ENCODE data around the gene AUTS2.

AUTS2 gene

GRCh38 chr7:69962186-69963065 is 364.2 kb downstream of the AUTS2 start:
- WGBS (ENCODE audit: insufficient coverage, insufficient read length), result no CpG with 5 or more reads among the region's 6 CpGs
- DNase-seq (ENCODE audit: low read depth, low spot score), result no peak
- Histone ChIP-seq H3K4me1 (ENCODE audit: control insufficient read depth, insufficient read depth, low read length) (peaks cover 3% of the 10 kb centered on the region), H3K9me3 (ENCODE audit: control insufficient read depth, insufficient read depth, low read length) (no peaks in the 10 kb centered on the region), H3K4me3 (ENCODE audit: low read length) (no peak overlapping the region), H3K27me3 (ENCODE audit: control insufficient read depth, insufficient read depth, low read length) (no peaks in the 10 kb centered on the region), H3K27ac (ENCODE audit: low read length) (no peak overlapping the region), H3K36me3 (ENCODE audit: control insufficient read depth, insufficient read depth, low read length) (no peaks in the 10 kb centered on the region)

DNA sequence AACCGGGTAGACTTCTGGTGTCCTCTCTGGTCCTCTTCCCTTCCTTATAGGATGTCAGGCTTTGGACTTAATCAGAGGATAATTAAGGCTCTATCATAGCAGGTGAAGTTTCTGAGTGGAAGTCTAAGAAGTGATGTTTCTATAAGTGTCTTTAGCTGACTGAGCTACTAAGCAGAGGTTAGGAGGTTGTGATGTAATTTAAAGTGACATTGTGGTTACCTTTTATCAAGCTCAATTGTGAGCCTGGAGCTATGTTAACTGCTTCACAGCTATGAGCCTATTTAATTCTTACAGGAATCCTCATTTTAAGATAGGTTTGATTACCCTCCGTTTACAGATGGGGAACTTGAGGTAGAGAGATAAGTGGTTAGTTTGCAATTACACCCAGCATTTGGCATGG is 365.1 kb downstream of the AUTS2 start:
- no CpG with 5 or more reads among the region's 2 CpGs for WGBS (ENCODE audit: insufficient coverage, insufficient read length)
- Histone ChIP-seq H3K27me3 (ENCODE audit: control insufficient read depth, insufficient read depth, low read length) (no peaks in the 10 kb centered on the region), H3K27ac (ENCODE audit: low read length) (no peak overlapping the region), H3K9me3 (ENCODE audit: control insufficient read depth, insufficient read depth, low read length) (no peaks in the 10 kb centered on the region), H3K4me3 (ENCODE audit: low read length) (no peak overlapping the region), H3K4me1 (ENCODE audit: control insufficient read depth, insufficient read depth, low read length) (peaks cover 3% of the 10 kb centered on the region), H3K36me3 (ENCODE audit: control insufficient read depth, insufficient read depth, low read length) (no peaks in the 10 kb centered on the region)
- DNase-seq (ENCODE audit: low read depth, low spot score), result no peak

GRCh38 chr7:69966766-69967591 is 368.7 kb downstream of the AUTS2 start:
- no peak for DNase-seq (ENCODE audit: low read depth, low spot score)
- H3K36me3 ChIP-seq (ENCODE audit: control insufficient read depth, insufficient read depth, low read length), result no peaks in the 10 kb centered on the region
- no peak overlapping the region for H3K4me3 ChIP-seq (ENCODE audit: low read length)
- no peak overlapping the region for H3K27ac ChIP-seq (ENCODE audit: low read length)
- H3K4me1 ChIP-seq (ENCODE audit: control insufficient read depth, insufficient read depth, low read length), result peaks cover 3% of the 10 kb centered on the region
- no peaks in the 10 kb centered on the region for H3K27me3 ChIP-seq (ENCODE audit: control insufficient read depth, insufficient read depth, low read length)
- WGBS (ENCODE audit: insufficient coverage, insufficient read length), result no CpG with 5 or more reads among the region's 8 CpGs
- H3K9me3 ChIP-seq (ENCODE audit: control insufficient read depth, insufficient read depth, low read length), result no peaks in the 10 kb centered on the region

DNA sequence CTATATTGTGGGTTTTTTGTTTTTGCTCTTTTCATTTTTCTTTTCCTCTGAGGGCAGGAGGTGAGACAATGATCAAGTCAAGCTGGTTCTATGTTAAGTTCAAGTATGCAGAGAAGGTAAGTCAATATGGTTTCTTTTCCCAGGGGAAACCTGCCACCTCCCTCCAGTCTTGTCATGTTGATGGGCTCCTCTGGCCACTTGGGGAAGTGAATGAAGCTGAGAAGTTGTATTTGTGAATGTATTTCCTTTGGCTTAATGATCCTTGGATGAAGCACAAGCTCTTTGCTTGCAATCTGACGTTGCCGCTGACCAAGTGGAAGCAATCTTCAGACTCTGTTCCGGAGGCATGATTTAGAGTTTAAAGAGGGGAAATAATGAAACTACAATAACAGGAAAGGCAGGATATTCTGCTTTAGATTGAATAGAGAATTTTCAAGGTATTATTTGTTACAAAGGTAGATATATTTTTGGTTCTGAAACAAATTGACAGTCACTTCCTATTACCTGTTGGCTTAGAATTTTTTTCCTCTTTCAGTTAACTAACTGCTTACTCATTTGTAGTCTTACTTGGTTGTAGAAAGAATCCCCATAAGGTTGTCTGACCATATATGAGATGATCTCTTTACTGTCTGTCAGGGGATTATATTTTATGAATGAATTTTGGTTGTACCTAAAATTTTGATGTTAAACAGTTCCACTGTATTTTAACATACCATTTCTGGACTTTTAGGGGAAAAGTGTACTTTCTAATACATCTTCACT is 369.6 kb downstream of the AUTS2 start:
- no peak for DNase-seq (ENCODE audit: low read depth, low spot score)
- Histone ChIP-seq H3K36me3 (ENCODE audit: control insufficient read depth, insufficient read depth, low read length) (no peaks in the 10 kb centered on the region), H3K27ac (ENCODE audit: low read length) (no peak overlapping the region), H3K27me3 (ENCODE audit: control insufficient read depth, insufficient read depth, low read length) (no peaks in the 10 kb centered on the region), H3K4me1 (ENCODE audit: control insufficient read depth, insufficient read depth, low read length) (peaks cover 3% of the 10 kb centered on the region), H3K4me3 (ENCODE audit: low read length) (no peak overlapping the region), H3K9me3 (ENCODE audit: control insufficient read depth, insufficient read depth, low read length) (no peaks in the 10 kb centered on the region)
- WGBS (ENCODE audit: insufficient coverage, insufficient read length), result no CpG with 5 or more reads among the region's 3 CpGs

DNA sequence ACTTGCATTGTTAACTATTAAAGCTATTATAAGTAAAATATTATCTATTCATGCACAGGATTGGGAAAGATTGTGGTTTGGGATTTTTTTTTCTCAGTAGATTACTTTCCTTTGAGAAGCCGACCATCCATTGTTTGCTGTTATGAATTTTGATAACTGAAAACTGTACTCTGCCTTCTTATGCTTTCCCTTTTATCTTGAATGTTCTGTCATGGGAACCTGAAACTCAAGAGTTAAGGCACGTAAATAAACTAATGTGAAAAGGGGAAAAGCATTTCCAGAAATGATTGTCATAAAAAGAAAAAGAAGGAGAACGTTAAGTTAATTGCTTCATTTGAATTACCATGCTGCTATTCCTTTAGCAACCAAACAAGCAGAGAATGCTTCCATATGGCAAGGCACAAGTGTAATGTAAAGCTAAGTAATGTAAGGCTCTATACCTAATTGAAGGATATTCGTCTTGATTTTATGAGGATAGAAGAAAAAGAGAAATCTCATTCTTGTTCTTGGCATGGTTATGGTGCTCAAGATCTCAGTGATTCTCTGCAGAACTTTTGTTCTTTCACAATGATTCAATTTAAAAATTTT is 370.8 kb downstream of the AUTS2 start:
- no peak overlapping the region for H3K4me3 ChIP-seq (ENCODE audit: low read length)
- H3K9me3 ChIP-seq (ENCODE audit: control insufficient read depth, insufficient read depth, low read length), result no peaks in the 10 kb centered on the region
- H3K4me1 ChIP-seq (ENCODE audit: control insufficient read depth, insufficient read depth, low read length), result peaks cover 3% of the 10 kb centered on the region
- no peak for DNase-seq (ENCODE audit: low read depth, low spot score)
- no CpG with 5 or more reads among the region's 4 CpGs for WGBS (ENCODE audit: insufficient coverage, insufficient read length)
- H3K36me3 ChIP-seq (ENCODE audit: control insufficient read depth, insufficient read depth, low read length), result no peaks in the 10 kb centered on the region
- no peaks in the 10 kb centered on the region for H3K27me3 ChIP-seq (ENCODE audit: control insufficient read depth, insufficient read depth, low read length)
- no peak overlapping the region for H3K27ac ChIP-seq (ENCODE audit: low read length)

DNA sequence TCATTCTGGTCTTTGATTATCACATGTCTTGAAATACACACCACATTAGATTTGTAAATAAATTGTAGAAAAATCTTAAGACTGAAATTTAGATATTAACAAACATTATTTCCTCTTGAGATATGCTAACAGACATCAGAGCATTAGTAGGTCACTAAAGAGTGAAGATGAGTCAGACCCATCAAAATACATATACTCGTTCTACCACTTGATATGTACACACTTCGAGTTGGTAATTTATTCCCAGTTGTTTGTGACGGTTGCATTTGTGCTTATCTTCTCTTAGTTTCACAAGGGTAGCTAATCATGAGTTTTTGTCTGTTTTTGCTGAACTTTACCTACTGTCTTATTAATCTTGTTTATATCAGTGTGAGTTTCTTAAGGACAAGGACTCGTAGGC is 383.4 kb downstream of the AUTS2 start:
- DNase-seq (ENCODE audit: low read depth, low spot score), result no peak
- H3K9me3 ChIP-seq (ENCODE audit: control insufficient read depth, insufficient read depth, low read length), result no peaks in the 10 kb centered on the region
- no peaks in the 10 kb centered on the region for H3K27me3 ChIP-seq (ENCODE audit: control insufficient read depth, insufficient read depth, low read length)
- H3K27ac ChIP-seq (ENCODE audit: low read length), result no peak overlapping the region
- no peaks in the 10 kb centered on the region for H3K4me1 ChIP-seq (ENCODE audit: control insufficient read depth, insufficient read depth, low read length)
- WGBS (ENCODE audit: insufficient coverage, insufficient read length), result no CpG with 5 or more reads among the region's 4 CpGs
- no peaks in the 10 kb centered on the region for H3K36me3 ChIP-seq (ENCODE audit: control insufficient read depth, insufficient read depth, low read length)
- no peak overlapping the region for H3K4me3 ChIP-seq (ENCODE audit: low read length)

GRCh38 chr7:69982197-69982596 is 383.9 kb downstream of the AUTS2 start:
- no CpG with 5 or more reads among the region's 1 CpG for WGBS (ENCODE audit: insufficient coverage, insufficient read length)
- no peak for DNase-seq (ENCODE audit: low read depth, low spot score)
- no peaks in the 10 kb centered on the region for H3K36me3 ChIP-seq (ENCODE audit: control insufficient read depth, insufficient read depth, low read length)
- no peak overlapping the region for H3K4me3 ChIP-seq (ENCODE audit: low read length)
- H3K9me3 ChIP-seq (ENCODE audit: control insufficient read depth, insufficient read depth, low read length), result no peaks in the 10 kb centered on the region
- H3K27me3 ChIP-seq (ENCODE audit: control insufficient read depth, insufficient read depth, low read length), result no peaks in the 10 kb centered on the region
- no peak overlapping the region for H3K27ac ChIP-seq (ENCODE audit: low read length)
- H3K4me1 ChIP-seq (ENCODE audit: control insufficient read depth, insufficient read depth, low read length), result no peaks in the 10 kb centered on the region

GRCh38 chr7:69989551-69989950 is 391.3 kb downstream of the AUTS2 start:
- Histone ChIP-seq H3K4me3 (ENCODE audit: low read length) (no peak overlapping the region), H3K36me3 (ENCODE audit: control insufficient read depth, insufficient read depth, low read length) (no peaks in the 10 kb centered on the region), H3K9me3 (ENCODE audit: control insufficient read depth, insufficient read depth, low read length) (no peaks in the 10 kb centered on the region), H3K4me1 (ENCODE audit: control insufficient read depth, insufficient read depth, low read length) (no peaks in the 10 kb centered on the region), H3K27ac (ENCODE audit: low read length) (no peak overlapping the region), H3K27me3 (ENCODE audit: control insufficient read depth, insufficient read depth, low read length) (no peaks in the 10 kb centered on the region)
- WGBS (ENCODE audit: insufficient coverage, insufficient read length), result no CpG with 5 or more reads among the region's 5 CpGs
- DNase-seq (ENCODE audit: low read depth, low spot score), result no peak

GRCh38 chr7:69992938-69993337 is 394.7 kb downstream of the AUTS2 start:
- Histone ChIP-seq H3K27ac (ENCODE audit: low read length) (no peak overlapping the region), H3K9me3 (ENCODE audit: control insufficient read depth, insufficient read depth, low read length) (no peaks in the 10 kb centered on the region), H3K4me3 (ENCODE audit: low read length) (no peak overlapping the region), H3K27me3 (ENCODE audit: control insufficient read depth, insufficient read depth, low read length) (no peaks in the 10 kb centered on the region), H3K4me1 (ENCODE audit: control insufficient read depth, insufficient read depth, low read length) (no peaks in the 10 kb centered on the region), H3K36me3 (ENCODE audit: control insufficient read depth, insufficient read depth, low read length) (no peaks in the 10 kb centered on the region)
- DNase-seq (ENCODE audit: low read depth, low spot score), result no peak
- no CpG with 5 or more reads among the region's 4 CpGs for WGBS (ENCODE audit: insufficient coverage, insufficient read length)

DNA sequence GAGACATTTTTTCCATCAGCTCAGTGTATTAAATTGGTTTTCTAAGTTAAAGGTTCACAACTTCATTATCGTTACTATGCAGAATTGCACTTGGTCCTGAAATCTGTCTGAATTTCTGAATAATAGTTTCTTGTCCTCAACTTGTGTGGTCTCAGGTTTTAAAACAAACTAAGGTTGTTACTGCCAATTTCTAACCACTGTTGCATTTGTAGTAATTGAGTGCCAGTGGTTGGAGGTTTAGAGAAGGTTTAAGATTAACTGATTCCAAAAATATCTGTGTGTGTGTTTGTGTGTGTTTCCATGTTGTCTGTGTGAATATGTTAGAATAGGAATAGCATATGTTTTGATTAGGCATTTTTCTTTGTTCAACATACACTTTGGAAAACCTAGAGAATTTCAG is 395.9 kb downstream of the AUTS2 start:
- no peaks in the 10 kb centered on the region for H3K36me3 ChIP-seq (ENCODE audit: control insufficient read depth, insufficient read depth, low read length)
- H3K27me3 ChIP-seq (ENCODE audit: control insufficient read depth, insufficient read depth, low read length), result no peaks in the 10 kb centered on the region
- no peaks in the 10 kb centered on the region for H3K9me3 ChIP-seq (ENCODE audit: control insufficient read depth, insufficient read depth, low read length)
- no peak overlapping the region for H3K4me3 ChIP-seq (ENCODE audit: low read length)
- no peak for DNase-seq (ENCODE audit: low read depth, low spot score)
- no peak overlapping the region for H3K27ac ChIP-seq (ENCODE audit: low read length)
- no peaks in the 10 kb centered on the region for H3K4me1 ChIP-seq (ENCODE audit: control insufficient read depth, insufficient read depth, low read length)
- WGBS (ENCODE audit: insufficient coverage, insufficient read length), result no CpG with 5 or more reads among the region's 1 CpG
